Neural progenitor cell (in vitro differentiated cells): ENCODE measurements around the gene MAPK13.
"Not testable (repeated sequence)": the region's sequence is repeated elsewhere in the genome, so short reads cannot be mapped to it uniquely, and the experiment has no call there.

Experiments
- CTCF ChIP-seq: fragments of 200-600 bp; sonication (generic); IDR thresholded peaks from 2 replicates; pipeline ENCODE4 v1.5.1; 2017; ENCODE audit warnings: antibody characterized with exemption, mild to moderate bottlenecking
- EZH2 ChIP-seq: fragments of 200-600 bp; sonication (generic); IDR thresholded peaks from 2 replicates; pipeline ENCODE4 v1.6.1; 2017; ENCODE audit warnings: antibody characterized with exemption, mild to moderate bottlenecking, moderate library complexity
- EZH2phosphoT487 ChIP-seq: fragments of 200-600 bp; sonication (generic); IDR thresholded peaks from 2 replicates; pipeline ENCODE4 v1.6.1; 2017; ENCODE audit warnings: antibody characterized with exemption

- TF ChIP-seq CTCF, EZH2, EZH2phosphoT487: not testable (repeated sequence)
These were observed 42.1 kb upstream of the MAPK13 start for GRCh38 chr6:36088204-36088603.
